Measurements from ENCODE around the gene VTCN1.

The VTCN1 gene

GRCh38 chr1:117147856-117148588 lies 62.7 kb downstream of the VTCN1 start (continued):
- no peak for TF ChIP-seq PBX3 (CRISPR knock-in tag; IDR thresholded peaks at IDR 0.05)
- no peak for TF ChIP-seq MEIS1 (CRISPR knock-in tag; IDR thresholded peaks at IDR 0.05; ENCODE audit: borderline replicate concordance)
- no peak for TF ChIP-seq ZNF610 (tag by site-specific recombination; IDR thresholded peaks at IDR 0.05; ENCODE audit: borderline replicate concordance)
- no peak for TF ChIP-seq ZNF324 (tag by site-specific recombination; IDR thresholded peaks at IDR 0.05)
- TF ChIP-seq ZBTB10 (tag by site-specific recombination; IDR thresholded peaks at IDR 0.05), result no peak
- TF ChIP-seq ZBTB17 (tag by site-specific recombination; IDR thresholded peaks at IDR 0.05), result peak; percentile 85
- no peak for TF ChIP-seq ZNF621 (tag by site-specific recombination; IDR thresholded peaks at IDR 0.05)
- TF ChIP-seq ZSCAN5A (tag by site-specific recombination; IDR thresholded peaks at IDR 0.05), result no peak
- no peak for TF ChIP-seq ZNF645 (tag by site-specific recombination; IDR thresholded peaks at IDR 0.05)
- no peak for TF ChIP-seq ZNF585B (tag by site-specific recombination; IDR thresholded peaks at IDR 0.05)
- TF ChIP-seq ZNF184 (tag by site-specific recombination; IDR thresholded peaks at IDR 0.05), result no peak
- TF ChIP-seq CTCF (tag by site-specific recombination; IDR thresholded peaks at IDR 0.05), result no peak
- TF ChIP-seq HOXC10 (CRISPR knock-in tag; IDR thresholded peaks at IDR 0.05), result no peak
- no peak for TF ChIP-seq ZNF596 (tag by site-specific recombination; IDR thresholded peaks at IDR 0.05)
- TF ChIP-seq ZNF548 (tag by site-specific recombination; IDR thresholded peaks at IDR 0.05), result no peak
- TF ChIP-seq ZNF426 (tag by site-specific recombination; IDR thresholded peaks at IDR 0.05), result no peak
- TF ChIP-seq ZNF791 (tag by site-specific recombination; IDR thresholded peaks at IDR 0.05), result no peak
- no peak for TF ChIP-seq SETDB1 (IDR thresholded peaks at IDR 0.05; ENCODE audit: insufficient read length, low read length)
- TF ChIP-seq ZNF707 (tag by site-specific recombination; IDR thresholded peaks at IDR 0.05), result no peak
- TF ChIP-seq SALL2 (tag by site-specific recombination; IDR thresholded peaks at IDR 0.05; ENCODE audit: borderline replicate concordance), result no peak
- peak; percentile 86 for TF ChIP-seq PRDM4 (tag by site-specific recombination; IDR thresholded peaks at IDR 0.05)
- no peak for TF ChIP-seq ZNF514 (tag by site-specific recombination; IDR thresholded peaks at IDR 0.05)
- no peak for TF ChIP-seq ZNF214 (tag by site-specific recombination; IDR thresholded peaks at IDR 0.05; ENCODE audit: borderline replicate concordance)
- no peak for TF ChIP-seq ZNF555 (tag by site-specific recombination; conservative IDR thresholded peaks at IDR 0.05)
- 0 out of 2 replicates have a peak, but pooled peaks have one; percentile 65 for TF ChIP-seq ZNF19 (tag by site-specific recombination; IDR thresholded peaks at IDR 0.05; ENCODE audit: low read depth)
- TF ChIP-seq ZSCAN30 (tag by site-specific recombination; IDR thresholded peaks at IDR 0.05), result peak; percentile 85
- no peak; the same call in 1 of the 2 replicates for TF ChIP-seq ZNF449 (tag by site-specific recombination; IDR thresholded peaks at IDR 0.05)
- TF ChIP-seq ZNF560 (tag by site-specific recombination; IDR thresholded peaks at IDR 0.05; ENCODE audit: borderline replicate concordance), result no peak
